ENCODE results near the gene SLC10A7. TPM values are rescaled to one million over a fixed set of nuclear protein-coding genes. Genes with fewer than 3 reads are reported as not detected.

SLC10A7 gene
- total and polyA plus RNA-seq, 12 donors, result 1.3 to 6.6 (median 4.4) TPM

DNA sequence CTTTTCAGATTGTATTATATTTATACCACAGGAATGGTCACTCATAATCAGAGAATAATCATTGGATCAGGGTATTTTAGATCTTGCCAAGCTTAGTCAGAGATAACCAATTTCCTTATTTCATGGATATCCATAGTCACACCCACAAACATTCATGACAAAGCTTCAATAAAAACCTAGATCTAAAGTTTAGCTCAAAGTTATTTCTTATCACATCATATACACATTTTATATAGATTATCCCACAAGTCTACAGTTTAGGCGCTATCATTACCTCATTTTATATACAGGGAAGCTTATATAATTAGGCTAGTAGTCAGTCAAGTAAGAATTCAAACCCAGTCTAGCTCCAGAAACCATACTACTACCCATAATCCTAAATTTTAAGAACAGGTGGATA is 82.3 kb downstream of the SLC10A7 start:
- DNase-seq, result no peak
- H3K9me3 ChIP-seq, result no peaks in the 10 kb centered on the region
- H3K36me3 ChIP-seq, result no peaks in the 10 kb centered on the region
- H3K4me1 ChIP-seq, result peaks cover 0 to 16% (median 10%) of the 10 kb centered on the region in 9 donors
- TF ChIP-seq, protein P1, sequence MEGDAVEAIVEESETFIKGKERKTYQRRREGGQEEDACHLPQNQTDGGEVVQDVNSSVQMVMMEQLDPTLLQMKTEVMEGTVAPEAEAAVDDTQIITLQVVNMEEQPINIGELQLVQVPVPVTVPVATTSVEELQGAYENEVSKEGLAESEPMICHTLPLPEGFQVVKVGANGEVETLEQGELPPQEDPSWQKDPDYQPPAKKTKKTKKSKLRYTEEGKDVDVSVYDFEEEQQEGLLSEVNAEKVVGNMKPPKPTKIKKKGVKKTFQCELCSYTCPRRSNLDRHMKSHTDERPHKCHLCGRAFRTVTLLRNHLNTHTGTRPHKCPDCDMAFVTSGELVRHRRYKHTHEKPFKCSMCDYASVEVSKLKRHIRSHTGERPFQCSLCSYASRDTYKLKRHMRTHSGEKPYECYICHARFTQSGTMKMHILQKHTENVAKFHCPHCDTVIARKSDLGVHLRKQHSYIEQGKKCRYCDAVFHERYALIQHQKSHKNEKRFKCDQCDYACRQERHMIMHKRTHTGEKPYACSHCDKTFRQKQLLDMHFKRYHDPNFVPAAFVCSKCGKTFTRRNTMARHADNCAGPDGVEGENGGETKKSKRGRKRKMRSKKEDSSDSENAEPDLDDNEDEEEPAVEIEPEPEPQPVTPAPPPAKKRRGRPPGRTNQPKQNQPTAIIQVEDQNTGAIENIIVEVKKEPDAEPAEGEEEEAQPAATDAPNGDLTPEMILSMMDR (IDR thresholded peaks at IDR 0.05), result no peak
- no peak overlapping the region for H3K27ac ChIP-seq
- intact Hi-C loops (cut with DNase I), result no loop called here
- H3K27me3 ChIP-seq, result no peaks in the 10 kb centered on the region
- 93 to 100% methylated on average over 1 of the region's 1 CpG for whole genome bisulfite sequencing, 2 donors
- ATAC-seq, result no peak
- no peak overlapping the region for H3K4me3 ChIP-seq

DNA sequence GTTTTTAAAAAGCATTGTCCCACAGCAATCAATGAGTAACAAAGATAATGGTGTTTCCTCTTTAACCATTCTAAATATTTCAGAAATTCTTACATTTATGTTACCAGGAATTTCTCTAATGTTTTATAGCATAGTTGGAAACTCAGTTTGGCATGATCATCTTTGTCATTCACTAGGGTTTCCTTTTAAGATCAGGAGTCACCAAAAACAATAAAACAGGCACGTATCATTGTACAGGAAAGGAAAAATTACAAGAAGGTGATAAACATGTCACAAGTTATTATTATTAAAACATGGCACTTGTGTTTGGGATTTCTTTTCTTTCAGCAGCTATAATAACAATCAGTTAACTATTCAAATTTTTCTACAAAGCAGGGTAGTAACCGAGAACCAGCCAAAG is 84.0 kb downstream of the SLC10A7 start:
- no peak for ATAC-seq
- TF ChIP-seq, protein P1 (IDR thresholded peaks at IDR 0.05), result no peak
- WGBS, 2 donors, result 67 to 72% methylated on average over 2 of the region's 2 CpGs

GRCh38 chr4:146436423-146437162 is 85.1 kb downstream of the SLC10A7 start:
- Histone ChIP-seq H3K27ac (no peak overlapping the region), H3K4me3 (no peak overlapping the region), H3K9me3 (no peaks in the 10 kb centered on the region), H3K27me3 (no peaks in the 10 kb centered on the region), H3K36me3 (no peaks in the 10 kb centered on the region), H3K4me1 (peaks cover 0 to 16% (median 10%) of the 10 kb centered on the region in 9 donors)
- TF ChIP-seq, protein P1 (IDR thresholded peaks at IDR 0.05), result no peak
- WGBS, 2 donors, result 92 to 94% methylated on average over 4 of the region's 4 CpGs
- DNase-seq (no peak), ATAC-seq (no peak)
- intact Hi-C loops (cut with DNase I), result no loop called here

More for the DNA sequence above, 84.0 kb downstream of the SLC10A7 start:
- peaks cover 0 to 16% (median 10%) of the 10 kb centered on the region in 9 donors for H3K4me1 ChIP-seq
- H3K27ac ChIP-seq, result no peak overlapping the region
- no peaks in the 10 kb centered on the region for H3K9me3 ChIP-seq
- H3K27me3 ChIP-seq, result no peaks in the 10 kb centered on the region
- no peak overlapping the region for H3K4me3 ChIP-seq
- H3K36me3 ChIP-seq, result no peaks in the 10 kb centered on the region
- DNase-seq, result no peak
- intact Hi-C loops (cut with DNase I), result no loop called here

- Histone ChIP-seq H3K36me3 (no peaks in the 10 kb centered on the region), H3K27me3 (no peaks in the 10 kb centered on the region), H3K27ac (no peak overlapping the region), H3K4me1 (peaks cover 0 to 16% (median 10%) of the 10 kb centered on the region in 9 donors), H3K4me3 (no peak overlapping the region), H3K9me3 (no peaks in the 10 kb centered on the region)
- DNase-seq, result no peak
- intact Hi-C loops (cut with DNase I), result no loop called here
- TF ChIP-seq, protein P1 (IDR thresholded peaks at IDR 0.05), result no peak
- ATAC-seq, result no peak
Observed at GRCh38 chr4:146435962-146436361, 85.8 kb downstream of the SLC10A7 start.
